Adrenal gland (tissue), 12 donors: ENCODE results near the gene GSTA5. TPM values are rescaled to one million over a fixed set of nuclear protein-coding genes. Genes with fewer than 3 reads are reported as not detected.
"Not testable (repeated sequence)": the region's sequence is repeated elsewhere in the genome, so short reads cannot be mapped to it uniquely, and the experiment has no call there.

Source experiments
- DNase-seq, 7 donors: peaks; one replicate each; pipeline ENCODE4 v3.0.0-alpha.2; 2019 to 2020
- H3K27ac ChIP-seq, 5 donors: fragments of 200-600 bp; sonication (generic) in 4 of 5; 1 replicate in 3 of 5; 2 replicates in 2 of 5; pipeline versions ENCODE4 v1.5.1 to v1.8.0; 2016 to 2020; ENCODE audit warnings: mild to moderate bottlenecking in 1 of 5
- H3K27me3 ChIP-seq: fragments of 200-600 bp; 2 replicates; pipeline ENCODE4 v1.8.0; 2021
- H3K36me3 ChIP-seq, 2 donors: fragments of 200-600 bp; replicated peaks in 1 of 2; 1 replicate in 1 of 2; 2 replicates in 1 of 2; pipeline versions ENCODE4 v1.5.1 to v1.8.0; 2018 to 2022
- H3K4me1 ChIP-seq, 2 donors: fragments of 200-600 bp; replicated peaks in 1 of 2; 1 replicate in 1 of 2; 2 replicates in 1 of 2; pipeline versions ENCODE4 v1.5.1 to v1.8.0; 2018 to 2021
- H3K4me3 ChIP-seq, 4 donors: fragments of 200-600 bp; sonication (generic) in 3 of 4; one replicate each; pipeline ENCODE4 v1.5.1; 2016 to 2018
- H3K9me3 ChIP-seq, 3 donors: fragments of 200-600 bp; sonication (generic) in 1 of 3; replicated peaks in 1 of 3; 1 replicate in 2 of 3; 2 replicates in 1 of 3; pipeline versions ENCODE4 v1.5.1 to v1.8.0; 2016 to 2021
- POLR2A ChIP-seq, 2 donors: fragments of 450-650 bp; IDR thresholded peaks; one replicate each; pipeline ENCODE4 v1.6.1; 2017; ENCODE audit warnings: antibody characterized with exemption in 2 of 2, mild to moderate bottlenecking in 2 of 2, moderate library complexity in 1 of 2
- WGBS, 4 donors: extraction: QIAGEN DNeasy Blood & Tissue Kit in 2 of 4; methylation state at CpG; one replicate each; pipeline versions ENCODE4 v1.1.5 to v1.1.7; 2013 to 2017; 5-methylcytosine and 5-hydroxymethylcytosine counted together
- intact Hi-C, 2 donors: fragments of 100-400 bp; cut with DNase I; formaldehyde crosslinking; loops; one replicate each; pipeline versions ENCODE4 v1.14.1 to v1.15.0; 2022 to 2023
- polyA plus RNA-seq, 3 donors: library from polyadenylated mRNA; stranded (reverse); fragments of 200-250 nt in 2 of 3; fragments of 350-450 nt in 1 of 3; fragmentation: Illumina TruSeq in 1 of 3; extraction: RNeasy Lipid Tissue Mini Kit (QIAGEN cat#74804) in 1 of 3; gene quantifications; one replicate each; pipeline ENCODE4 v1.2.3, GENCODE V29; 2013 to 2014
- total RNA-seq, 9 donors: library from RNA; depleted of rRNA in 4 of 9; stranded (reverse); fragments of >200 nt in 4 of 9; fragments of 120-200 nt in 1 of 9; fragmentation: NEBNext Ultra II Directional in 1 of 9; extraction: Animal tissue kit (Norgen Biotek cat#: 25700) in 1 of 9; gene quantifications; one replicate each; pipeline versions ENCODE4 v1.1.0 to v1.2.4, GENCODE V29; 2013 to 2023
- TF ChIP-seq, protein P1 (sequence below), 6 experiments: fragments of 450-650 bp in 4 of 6; fragments of 200-600 bp in 2 of 6; sonication (generic) in 1 of 6; IDR thresholded peaks; 1 replicate in 5 of 6; 2 replicates in 1 of 6; pipeline versions ENCODE4 v1.5.1 to v1.8.0; 2016 to 2021; ENCODE audit warnings: antibody characterized with exemption in 6 of 6, mild to moderate bottlenecking in 2 of 6, moderate library complexity in 1 of 6
- donor health status: healthy with polysubstance abuse.
- donor health status: Bipolar disorder and iron deficiency.
- donor health status: DM: yes; HTN: yes; CAD: no.
- donor health status: DM: no; HTN: no; CAD: no.
- donor health status: DM: no; HTN: no; CAD: no.
- donor health status: DM: yes; HTN: yes; CAD: no.

GSTA5 gene
- total and polyA plus RNA-seq, 12 donors, result not detected

DNA sequence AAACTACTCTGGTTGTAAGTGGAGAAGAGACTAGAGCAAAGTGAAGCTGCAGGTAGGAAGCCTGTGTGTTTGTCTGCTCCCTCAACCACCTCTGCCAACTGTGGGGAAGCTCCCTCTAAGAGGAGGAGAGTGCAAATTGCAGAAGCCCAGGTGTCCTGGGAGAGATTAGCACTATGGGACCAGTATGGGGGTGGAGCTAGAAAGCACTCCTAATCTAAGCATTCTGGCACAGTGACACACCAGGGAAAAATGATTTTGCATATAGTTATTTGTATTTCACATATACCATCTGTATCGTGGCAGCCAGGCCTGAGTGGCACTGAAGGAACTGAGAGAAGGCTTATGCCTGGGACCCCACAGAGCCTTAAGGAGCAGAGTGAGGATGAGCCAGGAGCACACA is 49.8 kb downstream of the GSTA5 start:
- DNase-seq, result no peak
- H3K4me3 ChIP-seq, result no peak overlapping the region
- H3K36me3 ChIP-seq, result no peaks in the 10 kb centered on the region
- 0 to 6% (median 0%) methylated on average over 1 of the region's 1 CpG for WGBS, 4 donors
- H3K27me3 ChIP-seq, result no peaks in the 10 kb centered on the region
- intact Hi-C loops, result no loop called here
- TF ChIP-seq, protein P1, sequence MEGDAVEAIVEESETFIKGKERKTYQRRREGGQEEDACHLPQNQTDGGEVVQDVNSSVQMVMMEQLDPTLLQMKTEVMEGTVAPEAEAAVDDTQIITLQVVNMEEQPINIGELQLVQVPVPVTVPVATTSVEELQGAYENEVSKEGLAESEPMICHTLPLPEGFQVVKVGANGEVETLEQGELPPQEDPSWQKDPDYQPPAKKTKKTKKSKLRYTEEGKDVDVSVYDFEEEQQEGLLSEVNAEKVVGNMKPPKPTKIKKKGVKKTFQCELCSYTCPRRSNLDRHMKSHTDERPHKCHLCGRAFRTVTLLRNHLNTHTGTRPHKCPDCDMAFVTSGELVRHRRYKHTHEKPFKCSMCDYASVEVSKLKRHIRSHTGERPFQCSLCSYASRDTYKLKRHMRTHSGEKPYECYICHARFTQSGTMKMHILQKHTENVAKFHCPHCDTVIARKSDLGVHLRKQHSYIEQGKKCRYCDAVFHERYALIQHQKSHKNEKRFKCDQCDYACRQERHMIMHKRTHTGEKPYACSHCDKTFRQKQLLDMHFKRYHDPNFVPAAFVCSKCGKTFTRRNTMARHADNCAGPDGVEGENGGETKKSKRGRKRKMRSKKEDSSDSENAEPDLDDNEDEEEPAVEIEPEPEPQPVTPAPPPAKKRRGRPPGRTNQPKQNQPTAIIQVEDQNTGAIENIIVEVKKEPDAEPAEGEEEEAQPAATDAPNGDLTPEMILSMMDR (IDR thresholded peaks at IDR 0.05), result no peak
- no peak for TF ChIP-seq POLR2A (IDR thresholded peaks at IDR 0.05)
- peaks cover 0 to 5% of the 10 kb centered on the region in 2 donors for H3K4me1 ChIP-seq
- H3K9me3 ChIP-seq, result no peaks in the 10 kb centered on the region
- H3K27ac ChIP-seq, result peak overlapping the region in 1 of 5 donors; percentile 3

DNA sequence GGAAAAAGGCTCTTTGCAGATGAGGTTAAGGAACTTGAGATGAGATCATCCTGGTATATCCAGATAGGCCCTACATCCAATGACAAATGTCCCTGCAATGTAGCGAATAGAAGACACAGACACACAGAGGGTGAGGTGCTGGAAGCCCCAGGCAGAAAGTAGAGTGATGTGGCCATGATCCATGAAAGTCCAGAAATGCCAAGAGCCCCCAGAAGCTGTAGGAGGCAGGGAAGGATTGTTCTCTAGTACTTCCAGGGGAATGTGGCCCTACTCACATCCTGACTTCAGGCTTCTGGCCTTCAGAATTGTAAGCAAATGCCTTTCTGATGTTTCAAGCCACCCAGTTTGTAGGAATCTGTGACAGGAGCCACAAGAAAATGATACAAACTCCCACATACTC is 51.0 kb downstream of the GSTA5 start:
- intact Hi-C loops, H3K36me3 ChIP-seq, H3K27me3 ChIP-seq, DNase-seq, H3K9me3 ChIP-seq, H3K4me1 ChIP-seq, H3K4me3 ChIP-seq: not testable (repeated sequence)
- H3K27ac ChIP-seq, result peak overlapping the region in 4 of 5 donors; percentile 1 to 81 (median 54)
- WGBS, 4 donors, result 57 to 90% (median 60%) methylated on average over 1 of the region's 1 CpG

DNA sequence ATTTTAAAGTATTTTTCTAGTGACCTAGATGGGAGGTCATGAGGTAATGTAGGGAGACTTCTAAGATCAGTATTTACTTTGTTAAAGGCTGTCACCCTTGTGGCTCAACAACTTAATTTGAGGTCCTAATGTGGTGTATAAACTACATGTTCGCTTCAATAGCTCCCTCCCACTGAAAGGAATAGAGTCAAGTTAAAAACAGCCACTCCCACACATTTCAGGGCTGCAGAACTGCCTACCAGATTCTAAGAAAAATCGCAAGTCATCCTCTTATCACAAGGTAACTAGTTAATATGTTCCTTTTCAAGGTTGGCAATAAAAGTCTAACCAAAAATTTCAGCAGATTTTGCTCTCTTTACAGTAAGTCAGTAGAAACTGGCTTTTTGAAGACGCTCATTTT is 52.1 kb downstream of the GSTA5 start:
- 20 to 49% (median 32%) methylated on average over 3 of the region's 3 CpGs for WGBS, 4 donors
- Histone ChIP-seq H3K27ac (peak overlapping the region; percentile 51 to 81 (median 69)), H3K27me3 (no peaks in the 10 kb centered on the region), H3K9me3 (no peaks in the 10 kb centered on the region), H3K4me1 (peaks cover 0 to 5% of the 10 kb centered on the region in 2 donors), H3K4me3 (no peak overlapping the region), H3K36me3 (no peaks in the 10 kb centered on the region)
- DNase-seq, result no peak
- TF ChIP-seq POLR2A (IDR thresholded peaks at IDR 0.05), result peak in 1 of 2 donors; percentile 13
- TF ChIP-seq, protein P1 (IDR thresholded peaks at IDR 0.05), result no peak
- intact Hi-C loops, result no loop called here

DNA sequence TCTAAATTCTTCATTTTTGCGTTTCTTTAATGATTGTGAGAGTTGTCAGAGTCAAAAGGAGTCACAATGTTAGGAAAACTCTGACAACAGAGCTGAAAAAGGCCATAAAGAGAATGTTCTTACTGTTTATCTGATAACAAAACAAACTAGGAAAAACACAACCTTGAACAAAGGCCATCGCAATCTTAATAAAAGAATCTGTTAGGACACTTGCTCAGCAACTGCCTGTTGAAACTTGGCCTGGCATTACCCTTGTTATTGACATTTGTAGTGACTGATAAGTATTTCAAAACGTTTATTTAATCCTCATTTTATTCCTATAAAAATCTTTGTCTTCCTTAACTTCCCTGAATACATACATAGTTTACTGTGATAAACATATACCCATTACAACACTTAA is 52.7 kb downstream of the GSTA5 start:
- Histone ChIP-seq H3K4me1 (peaks cover 0 to 5% of the 10 kb centered on the region in 2 donors), H3K9me3 (no peaks in the 10 kb centered on the region), H3K27me3 (no peaks in the 10 kb centered on the region), H3K4me3 (no peak overlapping the region), H3K36me3 (no peaks in the 10 kb centered on the region), H3K27ac (peak overlapping the region; percentile 30 to 81 (median 75))
- intact Hi-C loops, result no loop called here
- peak in 4 of 7 donors; percentile 38 to 59 (median 46) for DNase-seq
- WGBS, 4 donors, result 28 to 38% (median 30%) methylated on average over 3 of the region's 3 CpGs
- TF ChIP-seq, protein P1 (IDR thresholded peaks at IDR 0.05), result no peak
- TF ChIP-seq POLR2A (IDR thresholded peaks at IDR 0.05), result no peak

DNA sequence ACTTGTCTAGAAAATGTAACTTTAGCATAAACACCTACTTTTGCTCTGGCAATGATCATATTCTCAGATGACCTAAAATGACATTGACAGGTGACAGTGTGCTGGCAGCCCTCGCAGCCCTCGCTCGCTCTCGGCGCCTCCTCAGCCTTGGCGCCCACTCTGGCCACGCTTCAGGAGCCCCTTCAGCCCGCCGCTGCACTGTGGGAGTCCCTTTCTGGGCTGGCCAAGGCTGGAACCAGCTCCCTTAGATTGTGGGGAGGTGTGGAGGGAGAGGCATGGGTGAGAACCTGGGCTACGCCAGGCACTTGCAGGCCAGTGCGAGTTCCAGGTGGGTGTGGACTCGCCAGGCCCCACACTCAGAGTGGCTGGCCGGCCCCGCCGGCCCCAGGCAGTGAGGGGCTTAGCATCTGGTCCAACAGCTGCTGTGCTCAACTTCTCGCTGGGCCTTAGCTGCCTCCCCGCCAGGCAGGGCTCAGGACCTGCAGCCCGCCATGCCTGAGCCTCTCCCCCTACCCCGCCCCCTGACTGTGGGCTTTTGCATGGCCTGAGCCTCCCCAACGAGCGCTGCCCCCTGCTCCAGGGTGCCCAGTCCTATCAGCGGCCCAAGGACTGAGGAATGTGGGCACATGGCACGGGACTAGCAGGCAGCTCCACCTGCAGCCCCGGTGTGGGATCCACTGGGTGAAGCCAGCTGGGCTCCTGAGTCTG is 54.2 kb downstream of the GSTA5 start:
- H3K27ac ChIP-seq, result peak overlapping the region in 4 of 5 donors; percentile 33 to 81 (median 68)
- WGBS, 4 donors, result 94 to 95% (median 94%) methylated on average over 9 to 24 of the region's 24 CpGs
- DNase-seq, result no peak
- no peaks in the 10 kb centered on the region for H3K9me3 ChIP-seq
- intact Hi-C loops, result no loop called here
- TF ChIP-seq POLR2A (IDR thresholded peaks at IDR 0.05), result no peak
- TF ChIP-seq, protein P1 (IDR thresholded peaks at IDR 0.05), result no peak
- peaks cover 0 to 5% of the 10 kb centered on the region in 2 donors for H3K4me1 ChIP-seq
- no peaks in the 10 kb centered on the region for H3K36me3 ChIP-seq
- no peaks in the 10 kb centered on the region for H3K27me3 ChIP-seq
- no peak overlapping the region for H3K4me3 ChIP-seq

DNA sequence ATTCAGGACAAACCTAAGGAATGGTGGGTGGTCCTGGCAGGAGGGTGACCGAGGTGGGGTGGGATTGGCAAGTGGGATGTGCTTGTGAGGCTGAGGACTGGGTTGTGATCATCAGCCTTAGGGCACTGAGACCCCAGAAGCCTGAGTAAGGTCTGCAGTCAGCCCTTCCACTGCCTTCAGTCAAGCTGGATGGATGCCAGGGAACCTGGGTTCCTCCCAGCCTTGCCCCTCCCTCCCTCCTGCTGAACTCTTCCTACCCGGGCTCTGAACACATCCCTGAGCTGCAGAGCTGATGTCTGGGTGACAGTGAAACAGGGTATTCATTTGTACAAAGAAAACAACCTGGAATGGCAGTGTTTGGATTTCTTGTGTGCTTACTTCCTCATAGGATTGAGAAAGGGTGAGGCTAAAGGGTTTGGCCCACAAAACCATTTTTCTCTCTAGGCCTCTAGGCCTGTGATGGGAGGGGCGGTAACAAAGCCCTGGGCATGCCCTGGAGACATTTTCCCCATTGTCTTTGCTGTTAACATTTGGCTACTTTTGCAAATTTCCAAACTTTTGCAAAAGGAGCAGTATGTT is 57.8 kb downstream of the GSTA5 start:
- H3K36me3 ChIP-seq, H3K27ac ChIP-seq, H3K4me3 ChIP-seq, DNase-seq, H3K27me3 ChIP-seq, H3K4me1 ChIP-seq, intact Hi-C loops, H3K9me3 ChIP-seq: not testable (repeated sequence)
- 28 to 70% (median 37%) methylated on average over 2 to 3 of the region's 3 CpGs for WGBS, 4 donors

DNA sequence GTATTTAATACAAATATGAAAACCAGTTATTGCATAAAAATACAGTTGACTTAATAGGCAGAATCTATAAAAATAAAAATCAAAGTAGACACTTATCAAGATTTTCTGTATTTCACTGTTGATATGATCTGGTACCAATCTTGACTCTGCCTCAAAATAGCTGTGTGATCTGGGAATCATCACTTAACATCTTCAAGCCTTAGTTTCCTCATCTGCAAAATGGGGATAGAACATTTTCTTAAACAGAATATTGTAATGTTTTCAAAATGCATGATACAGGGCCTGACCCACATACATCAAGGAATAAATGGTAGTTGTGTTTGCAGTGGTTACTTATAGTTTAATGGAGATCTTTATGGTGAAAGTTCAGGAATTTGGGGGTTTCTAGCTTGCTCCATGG is 58.4 kb downstream of the GSTA5 start:
- H3K4me3 ChIP-seq, H3K4me1 ChIP-seq, H3K27ac ChIP-seq, intact Hi-C loops, H3K27me3 ChIP-seq, H3K36me3 ChIP-seq, H3K9me3 ChIP-seq, DNase-seq: not testable (repeated sequence)
